NCI-H146 treated with DMSO at 0.1 percent for 48 hours (cell line): ENCODE measurements around the gene DACH1.

Source experiments
- DNase-seq: peaks from one replicate; lab custom pipeline; 2025; ENCODE audit not compliant: unreplicated experiment; lab: John Stamatoyannopoulos, UW

DACH1 gene

DNA sequence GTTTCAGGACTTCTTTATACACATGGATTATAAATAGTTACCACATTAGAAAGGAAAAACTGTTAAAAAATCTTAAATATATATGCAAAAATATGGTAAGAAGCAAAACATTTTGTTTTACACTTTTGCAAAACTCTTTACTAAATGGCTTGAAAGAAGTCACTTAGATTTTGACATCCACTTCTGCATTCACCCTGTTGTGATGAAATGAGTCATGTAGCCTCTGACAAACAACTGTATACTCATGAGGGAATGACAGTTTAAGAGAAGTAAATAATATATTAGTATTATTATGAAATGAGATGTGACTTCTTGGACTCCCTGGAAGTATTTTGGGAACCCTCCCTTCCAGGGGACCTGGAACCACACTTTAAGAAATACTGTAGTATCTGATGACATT lies 275.6 kb downstream of the DACH1 start:
- DNase-seq, result no peak

DNA sequence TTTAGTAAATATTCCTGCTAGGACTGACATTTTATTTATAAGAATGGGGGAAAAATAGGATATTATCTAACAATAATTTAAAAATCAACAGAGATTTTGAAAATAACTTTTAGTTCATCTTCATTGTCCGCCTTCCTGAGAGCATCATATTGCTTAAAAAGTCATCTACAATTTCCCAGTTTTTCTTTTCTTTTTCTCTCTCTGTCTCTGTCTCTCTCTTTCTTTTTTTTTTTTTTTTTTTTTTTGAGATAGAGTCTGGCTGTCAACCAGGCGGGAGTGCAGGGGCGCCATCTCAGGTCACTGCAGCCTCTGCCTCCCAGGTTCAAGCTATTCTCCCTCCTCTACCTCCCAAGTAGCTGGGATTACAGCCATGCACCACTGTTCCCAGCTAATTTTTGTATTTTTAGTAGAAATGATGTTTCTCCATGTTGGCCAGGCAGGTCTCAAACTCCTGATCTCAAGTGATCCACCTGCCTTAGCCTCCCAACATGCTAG lies 276.3 kb downstream of the DACH1 start:
- no peak for DNase-seq

DNA sequence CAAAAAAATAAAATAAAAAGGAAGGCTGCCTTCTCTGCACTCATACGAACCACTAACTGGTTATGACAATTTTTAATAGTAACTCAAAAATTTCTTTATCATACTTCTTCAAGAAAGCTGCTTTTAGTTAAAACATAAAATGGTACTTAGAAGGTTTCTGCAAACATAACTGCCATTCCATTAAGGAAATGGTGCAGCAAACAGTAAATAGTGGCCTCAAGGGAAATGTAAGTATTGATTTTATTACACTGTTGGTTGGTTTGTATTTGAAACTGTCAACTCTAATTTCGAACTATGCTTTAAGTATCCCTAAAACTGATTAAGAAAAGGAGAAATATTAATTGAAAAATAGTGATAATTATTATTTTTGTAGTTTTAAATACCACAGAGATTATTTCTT lies 278.0 kb downstream of the DACH1 start:
- DNase-seq, result no peak

DNA sequence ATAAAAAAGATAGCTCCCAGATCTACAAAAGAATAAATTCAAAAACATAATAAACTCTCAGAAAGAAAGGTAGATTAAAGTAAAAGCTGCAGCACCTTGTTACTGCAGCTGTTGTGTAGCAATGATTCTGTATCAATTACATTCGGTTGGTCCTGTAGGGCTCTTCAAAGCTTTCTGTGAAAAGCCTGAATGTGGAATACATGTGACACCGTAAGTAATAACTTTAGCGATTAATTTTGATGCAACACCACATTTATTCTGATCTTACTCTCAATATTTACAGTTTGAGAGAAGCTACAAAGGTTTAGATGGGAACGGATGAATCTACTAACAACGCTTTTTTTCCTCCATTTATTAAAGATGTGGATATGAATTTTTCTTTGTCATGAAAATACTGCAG lies 279.2 kb downstream of the DACH1 start:
- DNase-seq, result peak; percentile 23

DNA sequence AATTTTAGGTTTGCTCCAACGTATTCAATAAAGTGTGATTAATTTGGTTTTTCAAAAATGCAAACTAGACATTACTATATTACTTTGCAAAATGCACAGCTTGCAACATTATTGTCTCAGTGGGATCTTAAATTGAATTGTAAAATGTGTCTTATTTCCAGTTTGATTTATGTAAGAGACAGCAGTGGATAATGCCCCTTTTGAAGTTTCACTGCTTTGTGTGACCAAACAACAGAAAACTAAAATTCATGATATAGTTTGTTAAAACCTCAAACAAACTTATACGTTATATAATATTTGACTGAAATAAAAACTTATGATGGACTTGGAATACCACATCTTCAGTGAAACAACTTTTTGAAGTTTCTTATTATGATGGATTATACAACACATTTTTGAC lies 279.8 kb downstream of the DACH1 start:
- no peak for DNase-seq

DNA sequence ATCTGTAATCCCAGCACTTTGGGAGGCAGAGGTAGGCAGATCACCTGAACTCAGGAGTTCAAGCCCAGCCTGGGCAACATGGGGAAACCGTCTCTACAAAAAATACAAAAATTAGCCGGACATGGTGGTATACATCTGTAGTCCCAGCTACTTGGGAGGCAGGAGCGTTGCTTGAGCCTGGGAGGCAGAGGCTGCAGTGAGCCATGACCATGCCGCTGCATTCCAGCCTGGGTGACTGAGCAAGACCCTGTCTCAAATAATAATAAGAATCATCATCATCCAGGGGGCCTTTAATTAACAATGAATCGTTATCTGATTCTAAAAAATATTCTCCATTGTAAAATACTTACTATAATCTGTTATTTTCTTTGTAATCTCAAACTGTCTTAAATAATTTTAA lies 283.4 kb downstream of the DACH1 start:
- no peak for DNase-seq

DNA sequence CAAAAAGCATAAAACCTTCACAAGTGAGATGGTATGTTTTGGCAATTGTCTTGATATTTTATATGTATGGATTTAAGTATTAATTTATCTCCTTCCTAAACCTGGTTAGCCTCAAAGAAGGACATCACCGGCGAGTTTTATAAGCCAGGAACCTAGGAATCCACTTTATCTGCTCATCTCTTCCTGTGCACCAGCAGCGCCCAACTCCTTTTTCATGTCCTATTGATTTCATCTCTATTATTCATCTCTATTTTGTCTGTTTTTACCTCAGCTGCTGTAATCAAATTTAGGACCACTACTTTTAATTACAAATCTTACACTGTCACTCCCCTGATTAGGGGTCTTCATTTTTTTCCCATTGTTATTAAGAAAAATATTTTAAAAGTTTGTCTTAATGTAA lies 286.4 kb downstream of the DACH1 start:
- no peak for DNase-seq

DNA sequence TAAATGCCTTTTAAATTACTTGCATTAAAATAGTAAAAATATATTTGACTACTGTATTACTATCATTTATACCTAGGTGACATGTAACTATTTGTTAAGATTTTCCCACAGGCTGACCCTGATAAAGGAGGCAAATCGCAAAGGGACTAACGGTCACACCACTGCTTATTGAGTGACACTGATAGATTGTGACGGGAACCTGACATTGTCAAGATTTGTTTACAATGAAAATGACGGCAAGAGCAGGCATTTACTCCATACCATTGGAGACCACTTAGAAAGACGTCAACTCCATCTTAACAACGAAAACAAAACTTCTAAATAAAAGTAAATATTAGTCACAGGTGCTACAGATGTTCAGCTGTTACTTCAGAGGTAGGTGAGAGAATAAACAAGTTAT lies 289.0 kb downstream of the DACH1 start:
- DNase-seq, result no peak

DNA sequence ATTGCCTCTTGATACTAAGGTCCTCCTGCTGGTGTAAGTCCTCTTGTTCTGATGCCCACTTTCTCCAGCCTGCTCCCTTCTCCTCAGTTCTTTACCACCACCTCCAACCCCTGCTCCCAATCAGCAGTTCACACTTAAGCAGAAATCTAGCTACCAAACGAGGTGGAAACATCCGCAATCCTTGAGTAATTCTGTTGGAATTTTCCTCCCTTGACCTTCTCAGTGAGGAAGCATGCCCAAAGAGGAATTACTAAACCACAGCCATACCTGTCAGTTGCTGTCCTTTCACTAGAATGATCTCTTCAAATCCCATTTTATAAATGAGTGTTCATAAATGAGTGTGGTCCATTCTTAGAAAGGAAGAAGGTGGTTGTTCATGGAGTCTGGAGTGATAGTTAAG lies 289.9 kb downstream of the DACH1 start:
- DNase-seq, result no peak

DNA sequence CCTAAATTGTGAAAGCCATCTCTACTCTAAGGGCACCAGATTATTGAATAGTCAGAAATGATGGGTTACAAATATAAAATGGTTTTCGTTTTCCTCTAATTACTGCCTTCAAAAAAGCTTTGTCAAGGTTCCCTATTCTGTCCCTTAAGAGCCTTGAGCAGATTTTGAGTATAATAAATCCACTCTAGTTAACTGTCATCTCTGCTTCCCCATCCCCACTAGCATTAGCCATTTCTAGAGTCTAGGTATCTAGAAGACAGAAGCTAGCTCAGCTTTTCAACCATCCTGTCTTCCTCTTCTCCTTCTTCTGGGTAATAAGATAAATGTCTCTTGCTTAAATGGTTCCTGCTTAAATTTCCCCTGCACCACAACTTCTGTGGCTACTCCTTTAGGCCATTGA lies 290.4 kb downstream of the DACH1 start:
- DNase-seq, result no peak

DNA sequence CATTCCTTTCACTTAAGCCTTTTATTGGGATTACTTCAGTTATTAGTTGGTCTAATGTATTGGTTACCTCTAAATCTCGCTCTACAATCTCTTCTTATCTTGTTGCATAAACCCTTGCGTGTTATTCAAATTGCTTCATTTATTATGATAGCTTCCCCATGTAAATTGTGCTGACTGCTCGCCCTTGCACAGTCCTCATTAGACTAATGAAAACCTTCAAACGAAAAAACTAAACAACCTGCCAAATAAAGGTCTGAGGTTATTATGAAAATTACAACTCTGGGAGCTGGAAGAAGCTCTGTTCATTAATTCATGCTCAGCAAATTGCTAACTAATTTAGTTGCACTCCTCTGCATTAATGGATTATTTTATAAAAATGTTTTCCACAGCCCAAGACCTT lies 320.1 kb downstream of the DACH1 start:
- DNase-seq, result no peak

DNA sequence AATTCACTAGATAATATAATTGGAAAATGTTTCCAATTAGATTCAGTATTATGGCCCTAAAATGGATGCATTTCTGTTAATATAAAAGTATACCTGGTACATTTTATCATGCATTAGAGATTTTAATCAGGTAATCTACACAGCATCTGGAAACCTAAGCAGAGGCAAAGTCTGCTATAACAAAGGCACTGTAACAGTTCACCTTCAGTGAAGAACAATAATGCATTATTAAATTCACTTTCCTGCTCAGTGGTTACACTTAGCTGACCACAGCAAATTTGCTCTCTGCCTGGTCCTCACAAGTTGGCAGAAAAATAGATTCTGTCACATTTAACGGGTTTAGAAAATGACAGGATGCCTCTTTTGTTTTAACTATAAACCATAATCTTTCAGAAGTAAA lies 326.9 kb downstream of the DACH1 start:
- no peak for DNase-seq

DNA sequence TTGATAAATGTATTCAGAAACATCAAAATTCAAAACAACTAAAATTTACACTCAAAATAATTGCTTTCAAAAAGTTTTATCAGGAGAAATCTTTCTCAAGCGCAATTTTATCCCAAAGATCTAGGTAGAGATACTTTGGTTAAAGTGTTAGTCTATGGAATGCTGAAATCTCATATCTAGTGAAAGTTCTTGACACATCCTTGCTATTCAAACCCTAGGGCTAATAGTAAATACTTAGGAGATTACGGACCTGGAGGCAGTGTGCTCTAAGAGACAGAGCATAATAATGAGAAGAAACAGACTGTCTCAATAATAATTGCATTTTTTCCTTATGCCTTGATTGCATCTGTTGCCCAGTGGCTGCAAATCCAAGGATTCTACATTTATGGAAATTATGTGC lies 330.8 kb downstream of the DACH1 start:
- no peak for DNase-seq

DNA sequence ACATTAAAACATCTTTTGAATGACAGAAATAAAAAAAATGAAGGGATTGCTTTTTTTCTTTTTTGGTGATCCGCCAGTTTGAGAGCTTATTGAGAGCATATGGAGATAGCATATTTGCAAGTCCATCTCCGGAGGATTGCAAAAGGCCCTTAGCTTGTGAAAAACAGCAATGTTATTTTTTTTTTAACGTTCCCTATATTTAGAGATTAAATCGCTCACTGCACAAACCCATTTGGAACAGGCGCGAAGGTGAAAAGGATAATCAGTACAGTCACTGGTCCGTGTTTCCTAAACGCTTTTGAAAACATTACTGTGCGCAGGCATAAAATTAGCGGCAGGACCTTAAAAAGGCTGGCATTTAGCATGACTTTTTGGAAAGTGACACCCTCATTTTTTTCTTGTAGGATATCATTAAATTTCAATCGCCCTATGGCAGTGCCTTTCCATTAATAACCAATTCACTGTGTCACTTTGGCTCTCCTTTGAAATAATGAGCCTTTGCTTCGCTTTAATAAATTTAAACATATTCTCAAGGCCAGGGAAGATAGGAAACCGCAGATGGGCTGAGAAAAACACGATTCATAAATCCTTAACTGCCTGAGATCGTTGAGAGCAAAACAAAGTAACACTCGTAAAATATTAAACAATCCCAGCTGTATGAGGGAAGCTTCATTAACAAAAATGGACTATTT lies 342.2 kb downstream of the DACH1 start:
- DNase-seq, result no peak

DNA sequence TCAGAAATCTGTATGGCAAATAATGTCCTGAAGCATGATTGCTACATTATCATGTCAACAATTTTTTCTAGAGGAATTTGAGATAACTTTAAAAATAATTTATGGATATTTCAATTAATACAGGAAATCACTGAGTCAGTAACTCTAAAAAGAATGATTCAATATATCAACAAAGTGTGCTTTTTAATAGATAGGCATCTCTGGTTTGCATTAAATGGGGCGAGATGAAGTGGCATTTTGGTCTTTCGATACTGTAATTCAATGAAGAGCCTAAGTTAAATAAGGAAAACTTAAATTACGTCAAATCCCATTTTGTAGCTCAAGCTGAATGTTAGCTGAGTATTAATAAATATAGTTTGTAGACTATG lies 342.8 kb downstream of the DACH1 start:
- no peak for DNase-seq

DNA sequence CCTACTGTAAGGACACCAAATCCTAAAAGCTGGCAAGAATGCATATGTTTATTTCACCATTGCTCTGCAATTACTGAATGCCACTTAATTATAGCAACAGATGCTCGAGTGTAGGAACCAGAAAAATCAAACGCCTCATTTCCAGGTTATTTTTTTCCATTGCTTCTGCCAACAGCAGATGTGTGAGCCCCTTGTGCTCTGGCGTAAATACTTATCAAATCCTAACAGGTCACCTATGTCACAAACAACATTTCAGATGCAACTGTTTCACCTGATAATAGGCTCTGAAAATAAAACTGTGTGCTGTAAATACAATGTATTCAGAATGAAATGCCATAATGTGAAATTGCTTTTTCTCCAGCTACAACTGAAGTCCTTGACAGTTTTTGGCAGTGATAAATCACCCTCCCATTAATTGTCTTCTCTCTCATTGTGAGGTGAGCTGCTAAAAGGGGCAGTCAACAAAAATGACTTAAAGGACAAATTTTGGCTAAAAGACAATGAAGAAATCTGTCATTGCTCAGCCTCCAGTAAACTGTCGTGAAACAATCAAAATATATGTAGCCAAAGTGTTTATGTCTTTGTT lies 344.0 kb downstream of the DACH1 start:
- no peak for DNase-seq

DNA sequence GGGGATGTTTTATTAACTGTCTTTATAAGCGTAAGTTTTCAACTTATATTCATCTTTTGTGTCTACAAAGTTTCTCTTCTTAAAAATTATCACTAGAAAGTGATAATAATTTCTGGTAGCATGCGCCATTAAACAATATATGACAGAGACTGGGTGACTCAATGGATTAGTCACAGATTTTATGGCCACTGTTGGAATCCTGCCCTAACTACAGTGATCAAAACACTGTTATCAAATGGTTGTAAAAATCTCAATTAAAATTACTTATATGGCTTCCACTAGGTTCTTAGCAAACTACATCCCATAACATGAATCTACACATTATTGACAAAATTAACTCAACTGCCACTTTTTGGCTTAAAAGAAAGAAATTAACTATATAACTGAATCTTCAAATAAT lies 350.0 kb downstream of the DACH1 start:
- no peak for DNase-seq

DNA sequence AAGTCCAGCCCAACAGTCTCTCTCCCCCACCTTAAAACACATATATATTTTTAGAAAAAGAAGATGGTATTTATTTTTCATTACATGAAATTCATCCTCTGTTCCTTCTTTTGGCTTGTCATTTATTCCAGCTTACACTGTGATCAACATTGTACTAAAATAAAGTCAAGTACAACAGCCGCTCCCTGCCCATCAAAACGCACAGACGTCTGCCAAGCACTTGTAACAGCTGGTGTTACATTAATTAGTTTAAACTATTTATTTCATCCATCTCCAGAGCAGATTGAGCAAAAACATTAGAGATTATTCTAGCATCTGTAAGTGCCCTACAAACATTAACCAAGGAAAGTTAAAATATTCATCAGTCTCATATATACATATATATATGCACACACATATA lies 350.5 kb downstream of the DACH1 start:
- no peak for DNase-seq

DNA sequence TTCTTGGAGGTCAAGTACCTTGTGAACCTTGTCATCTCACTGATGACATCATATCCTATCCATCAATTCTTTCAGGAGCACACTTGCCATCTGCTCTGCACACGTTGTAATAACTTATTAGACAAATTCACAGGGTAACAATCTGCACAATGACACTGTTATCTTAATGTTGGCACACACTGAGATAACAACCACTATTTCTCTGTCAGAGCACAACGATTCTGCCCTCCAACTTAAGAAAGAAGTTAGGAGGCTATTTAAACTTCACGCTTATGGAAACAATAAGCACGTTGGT lies 351.3 kb downstream of the DACH1 start:
- peak; percentile 18 for DNase-seq

DNA sequence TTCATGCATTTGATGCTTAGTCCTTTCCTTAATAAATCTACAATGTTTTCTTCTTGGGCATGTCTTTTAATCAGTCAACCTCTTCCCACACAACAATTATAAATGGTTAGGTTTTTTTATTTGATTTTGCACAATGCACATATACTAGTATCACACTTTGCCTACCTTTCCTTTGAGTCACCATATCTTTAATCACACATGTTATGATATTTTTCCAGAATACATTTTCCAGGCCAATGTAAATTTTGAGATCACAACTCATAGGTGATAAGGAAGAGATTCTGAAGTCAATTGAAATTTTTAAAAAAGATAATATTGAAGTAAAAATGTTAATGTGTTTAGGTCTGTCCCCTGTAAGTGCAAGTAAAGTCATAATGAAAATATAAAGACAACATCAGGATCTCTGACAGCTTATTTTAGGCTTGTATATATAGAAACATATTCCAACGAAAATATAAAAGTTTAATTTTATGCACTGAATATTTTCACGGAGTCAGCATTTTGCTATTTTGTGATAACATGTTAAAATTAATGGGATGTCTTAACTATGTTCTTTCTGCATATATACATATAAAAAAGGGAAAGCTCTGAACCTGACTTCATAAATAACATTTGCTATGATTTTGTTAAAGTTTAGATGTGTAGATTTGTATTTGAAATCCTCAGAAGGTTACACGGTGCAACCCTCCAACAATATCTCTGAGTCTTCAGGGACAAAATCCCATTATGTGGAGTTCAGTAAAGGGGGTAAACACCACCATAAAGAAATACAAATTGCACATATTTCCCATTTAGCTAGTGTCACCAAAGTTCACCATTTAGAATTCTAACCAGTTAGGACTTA lies 351.9 kb downstream of the DACH1 start:
- no peak for DNase-seq

DNA sequence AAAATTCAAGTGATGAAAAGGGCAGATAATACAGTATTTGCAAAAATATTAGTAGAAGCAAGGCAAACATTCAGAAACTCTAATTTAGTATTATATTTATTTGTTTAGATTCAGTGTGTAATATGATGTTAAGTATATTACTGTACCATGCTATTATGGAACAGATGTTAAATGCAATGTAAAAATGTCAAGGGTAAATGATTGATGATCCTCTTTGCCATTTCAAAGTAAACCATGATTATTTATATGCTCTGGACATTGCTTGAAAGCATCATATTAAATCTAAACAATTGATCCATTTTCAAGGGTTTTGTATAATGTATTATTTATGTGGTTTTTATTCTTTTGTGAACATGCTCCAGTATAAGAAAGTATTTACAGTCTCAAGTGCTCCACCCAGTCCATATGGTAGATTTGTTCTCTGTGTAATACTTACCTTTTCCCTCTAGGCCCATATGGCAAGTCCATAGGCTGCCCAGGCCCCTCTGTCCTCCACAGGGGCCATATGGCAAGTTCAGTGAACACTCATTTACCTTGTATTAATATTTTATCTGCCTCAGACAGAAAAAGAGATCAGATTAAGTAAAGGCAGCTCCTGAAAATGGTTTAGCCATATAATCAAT lies 353.5 kb downstream of the DACH1 start:
- DNase-seq, result peak; percentile 27

DNA sequence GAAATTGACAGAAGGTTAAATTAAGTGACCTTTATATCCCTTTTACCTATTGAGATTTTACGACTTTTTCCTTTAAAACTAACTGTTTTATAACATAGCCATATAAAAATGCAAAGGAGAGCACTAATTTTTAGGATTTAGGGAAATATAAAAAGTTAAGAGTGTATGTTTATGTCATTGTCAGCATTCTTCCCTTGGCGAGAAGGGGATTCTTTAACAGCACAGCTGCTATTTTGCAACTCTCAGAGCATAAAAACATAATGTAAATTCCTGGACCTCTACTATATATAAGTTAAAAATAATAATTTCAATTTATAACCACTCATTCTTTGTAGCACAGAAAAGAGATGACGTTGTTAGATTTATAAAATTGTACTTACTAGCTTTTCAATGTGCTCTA lies 363.2 kb downstream of the DACH1 start:
- DNase-seq, result no peak
